IPS DF 6.9 (cell line): ENCODE data around the gene UGT2B17.
"Not testable (repeated sequence)": the region's sequence is repeated elsewhere in the genome, so short reads cannot be mapped to it uniquely, and the experiment has no call there.

ENCODE experiments used
- DNase-seq: peaks from one replicate; pipeline ENCODE4 v3.0.0-alpha.2; 2013; ENCODE audit warnings: low read depth, low spot score
- H3K27ac ChIP-seq: one replicate; pipeline ENCODE4 v1.5.1; 2013; ENCODE audit warnings: low read length, control low read depth
- H3K27me3 ChIP-seq: 2 replicates; pipeline ENCODE4 v1.6.1; 2013; ENCODE audit warnings: mild to moderate bottlenecking, low read length; ENCODE audit not compliant: control insufficient read depth, insufficient read depth
- H3K36me3 ChIP-seq: 2 replicates; pipeline ENCODE4 v1.6.1; 2013; ENCODE audit warnings: low read length; ENCODE audit not compliant: control insufficient read depth, insufficient read depth
- H3K4me1 ChIP-seq: 2 replicates; pipeline ENCODE4 v1.6.1; 2013; ENCODE audit warnings: low read length; ENCODE audit not compliant: control insufficient read depth, insufficient read depth
- H3K4me3 ChIP-seq: 2 replicates; pipeline ENCODE4 v1.5.1; 2013; ENCODE audit warnings: mild to moderate bottlenecking, low read length
- H3K9me3 ChIP-seq: 2 replicates; pipeline ENCODE4 v1.6.1; 2013; ENCODE audit warnings: low read length, inconsistent platforms; ENCODE audit not compliant: control insufficient read depth, insufficient read depth
- WGBS: extraction: QIAGEN DNeasy Blood & Tissue Kit; methylation state at CpG from one replicate; pipeline ENCODE4 v1.1.7; 2013; ENCODE audit warnings: mixed read lengths, missing lambda C conversion rate; ENCODE audit not compliant: insufficient read length, insufficient coverage; 5-methylcytosine and 5-hydroxymethylcytosine counted together

UGT2B17 gene

GRCh38 chr4:68576272-68577125 is at the start of gene UGT2B17:
Gene UGT2B17 (minus strand): TSS chr4:68576322. CDS start chr4:68568484, 7,838 bp downstream.
- WGBS: no CpG with 5 or more reads among the region's 7 CpGs
- Histone ChIP-seq H3K36me3 (no peaks in the 10 kb centered on the region), H3K9me3 (no peaks in the 10 kb centered on the region), H3K27ac (no peak within 1 kb of the TSS), H3K4me1 (no peaks in the 10 kb centered on the region), H3K4me3 (no peak within 1 kb of the TSS), H3K27me3 (no peaks in the 10 kb centered on the region)
- no peak for DNase-seq

GRCh38 chr4:68622731-68623130 is 46.6 kb upstream of the UGT2B17 start:
- H3K9me3 ChIP-seq, DNase-seq, H3K27ac ChIP-seq, H3K36me3 ChIP-seq, H3K4me3 ChIP-seq, H3K27me3 ChIP-seq, H3K4me1 ChIP-seq: not testable (repeated sequence)
- WGBS: no CpG with 5 or more reads among the region's 2 CpGs

GRCh38 chr4:68617003-68617698 is 41.0 kb upstream of the UGT2B17 start:
- Histone ChIP-seq H3K4me1 (no peaks in the 10 kb centered on the region), H3K36me3 (no peaks in the 10 kb centered on the region), H3K27me3 (no peaks in the 10 kb centered on the region), H3K27ac (no peak overlapping the region), H3K4me3 (no peak overlapping the region), H3K9me3 (no peaks in the 10 kb centered on the region)
- DNase-seq: no peak

GRCh38 chr4:68615699-68616422 is 39.7 kb upstream of the UGT2B17 start:
- no CpG with 5 or more reads among the region's 11 CpGs for WGBS
- H3K4me1 ChIP-seq: no peaks in the 10 kb centered on the region
- no peak overlapping the region for H3K27ac ChIP-seq
- H3K9me3 ChIP-seq: no peaks in the 10 kb centered on the region
- H3K36me3 ChIP-seq: no peaks in the 10 kb centered on the region
- H3K4me3 ChIP-seq: no peak overlapping the region
- DNase-seq: no peak
- no peaks in the 10 kb centered on the region for H3K27me3 ChIP-seq

- H3K9me3 ChIP-seq: no peaks in the 10 kb centered on the region
- no peaks in the 10 kb centered on the region for H3K36me3 ChIP-seq
- DNase-seq: no peak
- no peaks in the 10 kb centered on the region for H3K4me1 ChIP-seq
- no CpG with 5 or more reads among the region's 1 CpG for WGBS
- no peaks in the 10 kb centered on the region for H3K27me3 ChIP-seq
- no peak overlapping the region for H3K4me3 ChIP-seq
- H3K27ac ChIP-seq: no peak overlapping the region
Measured at GRCh38 chr4:68613752-68614151, 37.6 kb upstream of the UGT2B17 start.

- H3K36me3 ChIP-seq: no peaks in the 10 kb centered on the region
- H3K27me3 ChIP-seq: no peaks in the 10 kb centered on the region
- no peak for DNase-seq
- H3K4me3 ChIP-seq: no peak overlapping the region
- H3K4me1 ChIP-seq: no peaks in the 10 kb centered on the region
- no peak overlapping the region for H3K27ac ChIP-seq
- no CpG with 5 or more reads among the region's 1 CpG for WGBS
- no peaks in the 10 kb centered on the region for H3K9me3 ChIP-seq
Measured at GRCh38 chr4:68606240-68606639, 30.1 kb upstream of the UGT2B17 start.

- H3K36me3 ChIP-seq: no peaks in the 10 kb centered on the region
- H3K9me3 ChIP-seq: no peaks in the 10 kb centered on the region
- no peak overlapping the region for H3K27ac ChIP-seq
- no peak for DNase-seq
- H3K4me1 ChIP-seq: no peaks in the 10 kb centered on the region
- no peaks in the 10 kb centered on the region for H3K27me3 ChIP-seq
- no peak overlapping the region for H3K4me3 ChIP-seq
- WGBS: no CpG with 5 or more reads among the region's 3 CpGs
Measured at GRCh38 chr4:68599150-68599549, 23.0 kb upstream of the UGT2B17 start.

- no CpG with 5 or more reads among the region's 2 CpGs for WGBS
- Histone ChIP-seq H3K9me3 (no peaks in the 10 kb centered on the region), H3K36me3 (no peaks in the 10 kb centered on the region)
Measured at GRCh38 chr4:68597482-68597881, 21.4 kb upstream of the UGT2B17 start.

GRCh38 chr4:68594678-68595077 is 18.6 kb upstream of the UGT2B17 start:
- Histone ChIP-seq H3K27me3 (no peaks in the 10 kb centered on the region), H3K36me3 (no peaks in the 10 kb centered on the region), H3K4me1 (no peaks in the 10 kb centered on the region), H3K4me3 (no peak overlapping the region), H3K27ac (no peak overlapping the region), H3K9me3 (no peaks in the 10 kb centered on the region)
- no peak for DNase-seq

More at GRCh38 chr4:68597482-68597881, 21.4 kb upstream of the UGT2B17 start:
- no peaks in the 10 kb centered on the region for H3K27me3 ChIP-seq
- H3K4me1 ChIP-seq: no peaks in the 10 kb centered on the region
- H3K27ac ChIP-seq: no peak overlapping the region
- no peak for DNase-seq
- no peak overlapping the region for H3K4me3 ChIP-seq

- no peak for DNase-seq
- no peaks in the 10 kb centered on the region for H3K4me1 ChIP-seq
- H3K27me3 ChIP-seq: no peaks in the 10 kb centered on the region
- no peaks in the 10 kb centered on the region for H3K36me3 ChIP-seq
- no peak overlapping the region for H3K4me3 ChIP-seq
- no CpG with 5 or more reads among the region's 4 CpGs for WGBS
- H3K27ac ChIP-seq: no peak overlapping the region
- H3K9me3 ChIP-seq: no peaks in the 10 kb centered on the region
Measured at GRCh38 chr4:68593112-68593511, 17.0 kb upstream of the UGT2B17 start.
